GM19238 (cell line): ENCODE data around the gene ZCCHC24.

Experiments used
- DNase-seq: peaks from one replicate; pipeline ENCODE4 v3.0.0; 2011; ENCODE audit warnings: low spot score; ENCODE audit not compliant: insufficient read length

Gene ZCCHC24

GRCh38 chr10:79412516-79412915 is 32.9 kb downstream of the ZCCHC24 start:
- no peak for DNase-seq

- no peak for DNase-seq
These were observed 33.6 kb downstream of the ZCCHC24 start for GRCh38 chr10:79411546-79412495.

- no peak for DNase-seq
These were observed 34.9 kb downstream of the ZCCHC24 start for GRCh38 chr10:79410315-79411094.

- no peak for DNase-seq
These were observed 35.7 kb downstream of the ZCCHC24 start for GRCh38 chr10:79409726-79410085.

GRCh38 chr10:79409038-79409725 is 36.2 kb downstream of the ZCCHC24 start:
- DNase-seq = no peak

GRCh38 chr10:79407811-79408795 is 37.3 kb downstream of the ZCCHC24 start:
- DNase-seq = no peak

GRCh38 chr10:79407423-79407796 is 38.0 kb downstream of the ZCCHC24 start:
- DNase-seq = no peak

GRCh38 chr10:79406683-79407422 is 38.6 kb downstream of the ZCCHC24 start:
- no peak for DNase-seq

- no peak for DNase-seq
These were observed 39.4 kb downstream of the ZCCHC24 start for GRCh38 chr10:79405995-79406515.

GRCh38 chr10:79405221-79405994 is 40.0 kb downstream of the ZCCHC24 start:
- DNase-seq = no peak

- no peak for DNase-seq
These were observed 40.7 kb downstream of the ZCCHC24 start for GRCh38 chr10:79404690-79405131.

GRCh38 chr10:79404231-79404609 is 41.2 kb downstream of the ZCCHC24 start:
- DNase-seq = no peak

GRCh38 chr10:79403441-79404230 is 41.8 kb downstream of the ZCCHC24 start:
- no peak for DNase-seq

- no peak for DNase-seq
These were observed 42.5 kb downstream of the ZCCHC24 start for GRCh38 chr10:79402951-79403350.

- no peak for DNase-seq
These were observed 42.8 kb downstream of the ZCCHC24 start for GRCh38 chr10:79402625-79402946.

- DNase-seq = no peak
These were observed 44.2 kb downstream of the ZCCHC24 start for GRCh38 chr10:79401015-79401921.
